ENCODE results near the gene DAB1.

The DAB1 gene

DNA sequence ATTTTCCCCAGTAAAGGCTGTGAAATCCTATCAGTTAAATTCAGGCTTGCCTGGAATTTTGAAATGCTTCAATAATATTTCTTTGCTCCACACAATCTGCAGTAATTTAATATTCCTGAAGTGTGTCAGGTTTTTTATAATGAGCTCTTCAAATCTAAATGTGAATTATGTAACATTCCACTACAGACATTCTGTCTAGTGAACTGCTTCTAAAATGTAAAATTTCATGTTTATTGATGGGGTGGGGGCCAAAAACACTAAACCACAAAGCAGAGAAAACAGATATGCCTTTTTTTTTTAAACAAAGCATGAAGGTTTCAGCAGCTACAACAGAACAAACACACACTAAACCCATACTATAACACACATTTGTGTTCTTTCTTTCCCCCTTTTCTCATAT lies 129.7 kb downstream of the DAB1 start:
- Histone ChIP-seq H3K27ac (ENCODE audit: low read depth, low read length) (no peak overlapping the region), H3K4me1 (ENCODE audit: control insufficient read depth in 5 of 5, insufficient read depth in 5 of 5, low read length in 5 of 5) (no peaks in the 10 kb centered on the region), H3K27me3 (ENCODE audit: control insufficient read depth in 5 of 5, insufficient read depth in 4 of 5, low read length in 5 of 5) (no peaks in the 10 kb centered on the region), H3K4me3 (ENCODE audit: low read depth in 1 of 5, low read length in 5 of 5) (no peak overlapping the region), H3K36me3 (ENCODE audit: control insufficient read depth in 5 of 5, insufficient read depth in 5 of 5, low read length in 5 of 5) (no peaks in the 10 kb centered on the region), H3K9me3 (ENCODE audit: control insufficient read depth in 5 of 5, low read length in 5 of 5) (no peaks in the 10 kb centered on the region), H3K9ac (ENCODE audit: low read length in 5 of 5) (no peak overlapping the region)

- Histone ChIP-seq H3K27me3 (ENCODE audit: control insufficient read depth in 5 of 5, insufficient read depth in 4 of 5, low read length in 5 of 5) (no peaks in the 10 kb centered on the region), H3K36me3 (ENCODE audit: control insufficient read depth in 5 of 5, insufficient read depth in 5 of 5, low read length in 5 of 5) (no peaks in the 10 kb centered on the region), H3K9ac (ENCODE audit: low read length in 5 of 5) (no peak overlapping the region), H3K4me3 (ENCODE audit: low read depth in 1 of 5, low read length in 5 of 5) (no peak overlapping the region), H3K4me1 (ENCODE audit: control insufficient read depth in 5 of 5, insufficient read depth in 5 of 5, low read length in 5 of 5) (no peaks in the 10 kb centered on the region), H3K9me3 (ENCODE audit: control insufficient read depth in 5 of 5, low read length in 5 of 5) (no peaks in the 10 kb centered on the region), H3K27ac (ENCODE audit: low read depth, low read length) (no peak overlapping the region)
Observed at GRCh38 chr1:57293214-57293613, 130.6 kb downstream of the DAB1 start.

- H3K9ac ChIP-seq (ENCODE audit: low read length in 5 of 5) = no peak overlapping the region
- no peak overlapping the region for H3K4me3 ChIP-seq (ENCODE audit: low read depth in 1 of 5, low read length in 5 of 5)
- no peak overlapping the region for H3K27ac ChIP-seq (ENCODE audit: low read depth, low read length)
- no peaks in the 10 kb centered on the region for H3K36me3 ChIP-seq (ENCODE audit: control insufficient read depth in 5 of 5, insufficient read depth in 5 of 5, low read length in 5 of 5)
- no peaks in the 10 kb centered on the region for H3K27me3 ChIP-seq (ENCODE audit: control insufficient read depth in 5 of 5, insufficient read depth in 4 of 5, low read length in 5 of 5)
- H3K4me1 ChIP-seq (ENCODE audit: control insufficient read depth in 5 of 5, insufficient read depth in 5 of 5, low read length in 5 of 5) = no peaks in the 10 kb centered on the region
- no peaks in the 10 kb centered on the region for H3K9me3 ChIP-seq (ENCODE audit: control insufficient read depth in 5 of 5, low read length in 5 of 5)
Observed at GRCh38 chr1:57289781-57290180, 134.1 kb downstream of the DAB1 start.

- Histone ChIP-seq H3K27me3 (ENCODE audit: control insufficient read depth in 5 of 5, insufficient read depth in 4 of 5, low read length in 5 of 5) (no peaks in the 10 kb centered on the region), H3K9ac (ENCODE audit: low read length in 5 of 5) (no peak overlapping the region), H3K4me3 (ENCODE audit: low read depth in 1 of 5, low read length in 5 of 5) (no peak overlapping the region), H3K9me3 (ENCODE audit: control insufficient read depth in 5 of 5, low read length in 5 of 5) (no peaks in the 10 kb centered on the region), H3K27ac (ENCODE audit: low read depth, low read length) (no peak overlapping the region), H3K4me1 (ENCODE audit: control insufficient read depth in 5 of 5, insufficient read depth in 5 of 5, low read length in 5 of 5) (no peaks in the 10 kb centered on the region), H3K36me3 (ENCODE audit: control insufficient read depth in 5 of 5, insufficient read depth in 5 of 5, low read length in 5 of 5) (no peaks in the 10 kb centered on the region)
Observed at GRCh38 chr1:57285992-57286391, 137.9 kb downstream of the DAB1 start.

DNA sequence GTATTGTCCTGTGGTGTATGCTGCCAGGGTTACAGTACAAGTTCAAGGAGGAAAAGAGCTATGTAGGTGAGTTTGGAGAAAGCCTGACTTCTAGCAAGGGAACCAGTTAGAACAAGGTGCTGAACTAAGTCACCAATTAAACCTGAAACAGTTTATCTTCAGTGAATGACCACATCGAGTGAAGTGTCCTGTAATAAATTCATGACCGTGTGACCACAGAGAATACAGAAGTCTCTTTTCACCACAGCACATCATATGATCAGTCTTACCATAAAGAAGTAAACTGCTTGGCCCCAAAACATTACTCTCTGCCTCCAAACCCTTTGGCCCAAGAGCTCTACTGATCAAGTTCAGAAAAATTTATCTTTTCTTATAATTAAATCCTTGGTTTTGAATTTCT lies 141.4 kb downstream of the DAB1 start:
- no peak overlapping the region for H3K9ac ChIP-seq (ENCODE audit: low read length in 5 of 5)
- H3K36me3 ChIP-seq (ENCODE audit: control insufficient read depth in 5 of 5, insufficient read depth in 5 of 5, low read length in 5 of 5) = no peaks in the 10 kb centered on the region
- no peak overlapping the region for H3K4me3 ChIP-seq (ENCODE audit: low read depth in 1 of 5, low read length in 5 of 5)
- no peaks in the 10 kb centered on the region for H3K27me3 ChIP-seq (ENCODE audit: control insufficient read depth in 5 of 5, insufficient read depth in 4 of 5, low read length in 5 of 5)
- H3K9me3 ChIP-seq (ENCODE audit: control insufficient read depth in 5 of 5, low read length in 5 of 5) = no peaks in the 10 kb centered on the region
- no peaks in the 10 kb centered on the region for H3K4me1 ChIP-seq (ENCODE audit: control insufficient read depth in 5 of 5, insufficient read depth in 5 of 5, low read length in 5 of 5)
- no peak overlapping the region for H3K27ac ChIP-seq (ENCODE audit: low read depth, low read length)

- Histone ChIP-seq H3K27ac (ENCODE audit: low read depth, low read length) (no peak overlapping the region), H3K4me3 (ENCODE audit: low read depth in 1 of 5, low read length in 5 of 5) (no peak overlapping the region), H3K4me1 (ENCODE audit: control insufficient read depth in 5 of 5, insufficient read depth in 5 of 5, low read length in 5 of 5) (no peaks in the 10 kb centered on the region), H3K9ac (ENCODE audit: low read length in 5 of 5) (no peak overlapping the region), H3K36me3 (ENCODE audit: control insufficient read depth in 5 of 5, insufficient read depth in 5 of 5, low read length in 5 of 5) (no peaks in the 10 kb centered on the region), H3K27me3 (ENCODE audit: control insufficient read depth in 5 of 5, insufficient read depth in 4 of 5, low read length in 5 of 5) (no peaks in the 10 kb centered on the region), H3K9me3 (ENCODE audit: control insufficient read depth in 5 of 5, low read length in 5 of 5) (no peaks in the 10 kb centered on the region)
Observed at GRCh38 chr1:57281324-57281723, 142.5 kb downstream of the DAB1 start.

- H3K4me1 ChIP-seq (ENCODE audit: control insufficient read depth in 5 of 5, insufficient read depth in 5 of 5, low read length in 5 of 5) = no peaks in the 10 kb centered on the region
- no peak overlapping the region for H3K4me3 ChIP-seq (ENCODE audit: low read depth in 1 of 5, low read length in 5 of 5)
- H3K9me3 ChIP-seq (ENCODE audit: control insufficient read depth in 5 of 5, low read length in 5 of 5) = no peaks in the 10 kb centered on the region
- no peak overlapping the region for H3K9ac ChIP-seq (ENCODE audit: low read length in 5 of 5)
- H3K27ac ChIP-seq (ENCODE audit: low read depth, low read length) = no peak overlapping the region
- H3K27me3 ChIP-seq (ENCODE audit: control insufficient read depth in 5 of 5, insufficient read depth in 4 of 5, low read length in 5 of 5) = no peaks in the 10 kb centered on the region
- H3K36me3 ChIP-seq (ENCODE audit: control insufficient read depth in 5 of 5, insufficient read depth in 5 of 5, low read length in 5 of 5) = no peaks in the 10 kb centered on the region
Observed at GRCh38 chr1:57279909-57280666, 143.8 kb downstream of the DAB1 start.

GRCh38 chr1:57278558-57278957 lies 145.3 kb downstream of the DAB1 start:
- Histone ChIP-seq H3K27me3 (ENCODE audit: control insufficient read depth in 5 of 5, insufficient read depth in 4 of 5, low read length in 5 of 5) (no peaks in the 10 kb centered on the region), H3K9me3 (ENCODE audit: control insufficient read depth in 5 of 5, low read length in 5 of 5) (no peaks in the 10 kb centered on the region), H3K4me1 (ENCODE audit: control insufficient read depth in 5 of 5, insufficient read depth in 5 of 5, low read length in 5 of 5) (no peaks in the 10 kb centered on the region), H3K36me3 (ENCODE audit: control insufficient read depth in 5 of 5, insufficient read depth in 5 of 5, low read length in 5 of 5) (no peaks in the 10 kb centered on the region), H3K4me3 (ENCODE audit: low read depth in 1 of 5, low read length in 5 of 5) (no peak overlapping the region), H3K9ac (ENCODE audit: low read length in 5 of 5) (no peak overlapping the region), H3K27ac (ENCODE audit: low read depth, low read length) (no peak overlapping the region)

- Histone ChIP-seq H3K4me1 (ENCODE audit: control insufficient read depth in 5 of 5, insufficient read depth in 5 of 5, low read length in 5 of 5) (no peaks in the 10 kb centered on the region), H3K4me3 (ENCODE audit: low read depth in 1 of 5, low read length in 5 of 5) (no peak overlapping the region), H3K36me3 (ENCODE audit: control insufficient read depth in 5 of 5, insufficient read depth in 5 of 5, low read length in 5 of 5) (no peaks in the 10 kb centered on the region), H3K27me3 (ENCODE audit: control insufficient read depth in 5 of 5, insufficient read depth in 4 of 5, low read length in 5 of 5) (no peaks in the 10 kb centered on the region), H3K9me3 (ENCODE audit: control insufficient read depth in 5 of 5, low read length in 5 of 5) (no peaks in the 10 kb centered on the region), H3K27ac (ENCODE audit: low read depth, low read length) (no peak overlapping the region), H3K9ac (ENCODE audit: low read length in 5 of 5) (no peak overlapping the region)
Observed at GRCh38 chr1:57277681-57278080, 146.2 kb downstream of the DAB1 start.

GRCh38 chr1:57276918-57277317 lies 146.9 kb downstream of the DAB1 start:
- Histone ChIP-seq H3K9ac (ENCODE audit: low read length in 5 of 5) (no peak overlapping the region), H3K9me3 (ENCODE audit: control insufficient read depth in 5 of 5, low read length in 5 of 5) (no peaks in the 10 kb centered on the region), H3K4me3 (ENCODE audit: low read depth in 1 of 5, low read length in 5 of 5) (no peak overlapping the region), H3K27me3 (ENCODE audit: control insufficient read depth in 5 of 5, insufficient read depth in 4 of 5, low read length in 5 of 5) (no peaks in the 10 kb centered on the region), H3K4me1 (ENCODE audit: control insufficient read depth in 5 of 5, insufficient read depth in 5 of 5, low read length in 5 of 5) (no peaks in the 10 kb centered on the region), H3K27ac (ENCODE audit: low read depth, low read length) (no peak overlapping the region), H3K36me3 (ENCODE audit: control insufficient read depth in 5 of 5, insufficient read depth in 5 of 5, low read length in 5 of 5) (no peaks in the 10 kb centered on the region)

All from subcutaneous abdominal adipose tissue (tissue), 5 donors.